ENCODE results near the gene SPEF2.

DNA sequence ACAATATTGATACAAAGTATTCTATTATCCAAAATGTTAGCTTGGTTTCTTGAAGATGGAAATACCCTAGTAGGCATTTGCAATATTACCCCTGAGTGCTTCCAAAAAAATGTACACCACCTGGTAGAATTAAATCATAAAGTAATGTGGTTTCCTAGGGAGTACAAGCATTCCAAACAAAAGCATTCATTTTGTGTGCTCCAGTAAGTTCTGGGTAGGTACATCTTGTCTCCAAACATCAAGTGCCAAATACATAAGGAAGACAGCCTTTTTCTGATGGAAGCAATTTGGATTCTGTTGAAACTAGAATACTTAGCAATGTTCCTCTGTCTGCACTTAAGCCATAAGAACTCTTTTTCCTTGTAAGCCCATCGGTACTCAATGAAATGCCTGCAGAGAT is 165.9 kb downstream of the SPEF2 start:
- TF ChIP-seq GATA3 (IDR thresholded peaks at IDR 0.05; ENCODE audit: low read depth, low read length) (no peak), GATA2 (IDR thresholded peaks at IDR 0.05; ENCODE audit: low read depth, low read length) (no peak)

Data from SH-SY5Y (cell line).